SH-SY5Y (cell line): ENCODE measurements around the gene MGAT5B.

Source experiments
- GATA2 ChIP-seq: IDR thresholded peaks from 2 replicates; pipeline ENCODE4 v1.6.1; 2011; ENCODE audit warnings: mild to moderate bottlenecking, low read depth, low read length
- GATA3 ChIP-seq: IDR thresholded peaks from 2 replicates; pipeline ENCODE4 v1.6.1; 2011; ENCODE audit warnings: low read depth, mild to moderate bottlenecking, low read length, moderate library complexity

GRCh38 chr17:76845541-76846017, 22.6 kb upstream of the MGAT5B start:
- TF ChIP-seq GATA3 (no peak), GATA2 (no peak)
